HEK293 (cell line): ENCODE results near the gene MED29.

ENCODE experiments used
- CTCF ChIA-PET: fragments of 350-600 bp; formaldehyde crosslinking; extraction: SDS; loops from one replicate; lab custom pipeline; 2021; ENCODE audit warnings: antibody characterized with exemption; lab: Yijun Ruan, JAX
- POLR2A ChIA-PET: fragments of 300-600 bp; formaldehyde crosslinking; extraction: SDS; loops from one replicate; lab custom pipeline; 2020; ENCODE audit warnings: antibody characterized with exemption, inconsistent platforms; lab: Yijun Ruan, JAX
- H3K27ac ChIP-seq: fragments of 200-500 bp; sonication (Bioruptor generic); 2 replicates; pipeline ENCODE4 v1.5.1; 2014; ENCODE audit warnings: low read depth, low read length, control low read depth, inconsistent platforms; ENCODE audit errors: extremely low read depth
- H3K36me3 ChIP-seq, 2 experiments: fragments of 200-500 bp in 1 of 2; sonication (Bioruptor generic) in 1 of 2; 1 replicate in 1 of 2; 2 replicates in 1 of 2; pipeline ENCODE4 v1.5.1; 2014 to 2017; ENCODE audit warnings: inconsistent platforms in 2 of 2, low read length in 2 of 2; ENCODE audit not compliant: control insufficient read depth in 2 of 2, insufficient read depth in 1 of 2
- H3K4me1 ChIP-seq: fragments of 200-500 bp; sonication (Bioruptor generic); 2 replicates; pipeline ENCODE4 v1.5.1; 2014; ENCODE audit warnings: mild to moderate bottlenecking, low read length, inconsistent platforms; ENCODE audit not compliant: control insufficient read depth, insufficient read depth
- H3K4me3 ChIP-seq: 2 replicates; pipeline ENCODE4 v1.5.1; 2011; ENCODE audit warnings: low read depth, mild to moderate bottlenecking, control low read depth, low read length, moderate library complexity
- H3K9me3 ChIP-seq: fragments of 200-500 bp; sonication (Bioruptor generic); 2 replicates; pipeline ENCODE4 v1.5.1; 2014; ENCODE audit warnings: low read depth, low read length, inconsistent platforms; ENCODE audit not compliant: control insufficient read depth, insufficient read depth
- BCL11A ChIP-seq: fragments of 450-650 bp; formaldehyde crosslinking; IDR thresholded peaks from 2 replicates; pipeline ENCODE4 v1.5.1; 2016; ENCODE audit warnings: low read depth, missing biosample characterization, missing genetic modification characterization
- HIC1 ChIP-seq: fragments of 450-650 bp; formaldehyde crosslinking; IDR thresholded peaks from 2 replicates; pipeline ENCODE4 v1.5.1; 2016; ENCODE audit warnings: missing biosample characterization, missing genetic modification characterization
- HOXA7 ChIP-seq: sonication (generic); formaldehyde crosslinking; IDR thresholded peaks from 2 replicates; pipeline ENCODE4 v1.8.1; 2022; ENCODE audit warnings: missing genetic modification reagents, borderline replicate concordance
- PRDM10 ChIP-seq: fragments of 450-650 bp; formaldehyde crosslinking; IDR thresholded peaks from 2 replicates; pipeline ENCODE4 v1.5.1; 2016; ENCODE audit warnings: missing biosample characterization, missing genetic modification characterization
- RBAK ChIP-seq: fragments of 450-650 bp; formaldehyde crosslinking; IDR thresholded peaks from 2 replicates; pipeline ENCODE4 v1.5.1; 2016; ENCODE audit warnings: missing biosample characterization, missing genetic modification characterization
- SCRT2 ChIP-seq: fragments of 450-650 bp; formaldehyde crosslinking; IDR thresholded peaks from 2 replicates; pipeline ENCODE4 v1.5.1; 2016; ENCODE audit warnings: missing biosample characterization, missing genetic modification characterization
- SP3 ChIP-seq: fragments of 450-650 bp; formaldehyde crosslinking; IDR thresholded peaks from 2 replicates; pipeline ENCODE4 v1.5.1; 2016; ENCODE audit warnings: missing biosample characterization, missing genetic modification characterization
- ZBTB10 ChIP-seq: fragments of 450-650 bp; formaldehyde crosslinking; IDR thresholded peaks from 2 replicates; pipeline ENCODE4 v1.5.1; 2016; ENCODE audit warnings: missing biosample characterization, missing genetic modification characterization
- ZEB2 ChIP-seq: fragments of 450-650 bp; formaldehyde crosslinking; IDR thresholded peaks from 2 replicates; pipeline ENCODE4 v1.5.1; 2016; ENCODE audit warnings: missing biosample characterization, missing genetic modification characterization
- ZFP41 ChIP-seq: fragments of 450-650 bp; formaldehyde crosslinking; IDR thresholded peaks from 2 replicates; pipeline ENCODE4 v1.5.1; 2016; ENCODE audit warnings: missing biosample characterization, missing genetic modification characterization, borderline replicate concordance
- ZNF10 ChIP-seq: fragments of 450-650 bp; formaldehyde crosslinking; IDR thresholded peaks from 2 replicates; pipeline ENCODE4 v1.5.1; 2017; ENCODE audit warnings: missing biosample characterization, missing genetic modification characterization
- ZNF169 ChIP-seq: fragments of 450-650 bp; formaldehyde crosslinking; IDR thresholded peaks from 2 replicates; pipeline ENCODE4 v1.5.1; 2016; ENCODE audit warnings: missing biosample characterization, missing genetic modification characterization
- ZNF311 ChIP-seq: fragments of 450-650 bp; formaldehyde crosslinking; IDR thresholded peaks from 2 replicates; pipeline ENCODE4 v1.5.1; 2017; ENCODE audit warnings: missing biosample characterization, missing genetic modification characterization, borderline replicate concordance
- ZNF362 ChIP-seq: fragments of 450-650 bp; formaldehyde crosslinking; IDR thresholded peaks from 2 replicates; pipeline ENCODE4 v1.5.1; 2016; ENCODE audit warnings: missing biosample characterization, missing genetic modification characterization
- ZNF501 ChIP-seq: fragments of 450-650 bp; formaldehyde crosslinking; IDR thresholded peaks from 2 replicates; pipeline ENCODE4 v1.5.1; 2016; ENCODE audit warnings: missing biosample characterization, missing genetic modification characterization
- ZNF76 ChIP-seq: fragments of 450-650 bp; formaldehyde crosslinking; IDR thresholded peaks from 2 replicates; pipeline ENCODE4; 2016; ENCODE audit warnings: low read depth, missing biosample characterization, missing genetic modification characterization, borderline replicate concordance
- ZSCAN5A ChIP-seq: fragments of 450-650 bp; formaldehyde crosslinking; IDR thresholded peaks from 2 replicates; pipeline ENCODE4 v1.5.1; 2016; ENCODE audit warnings: missing biosample characterization, missing genetic modification characterization

Gene MED29

GRCh38 chr19:39380521-39381502 is 10.4 kb upstream of the MED29 start (continued):
- TF ChIP-seq ZNF501 (tag by site-specific recombination) = no peak
- TF ChIP-seq BCL11A = no peak
- no peak for TF ChIP-seq RBAK (tag by site-specific recombination)
- TF ChIP-seq HOXA7 = no peak
- TF ChIP-seq ZNF169 (tag by site-specific recombination) = no peak
- TF ChIP-seq ZFP41 = no peak
- TF ChIP-seq ZNF10 (tag by site-specific recombination) = no peak
- no peak for TF ChIP-seq ZEB2 (tag by site-specific recombination)
- TF ChIP-seq PRDM10 (tag by site-specific recombination) = peak; percentile 27; the same call in 1 of the 2 replicates
- no peak for TF ChIP-seq ZNF311 (tag by site-specific recombination)
- no peak for TF ChIP-seq ZNF76 (tag by site-specific recombination)
- TF ChIP-seq, all 188 proteins: peak for 10

GRCh38 chr19:39381910-39382611 is 9.1 kb upstream of the MED29 start:
- peaks cover 98 to 100% of the 10 kb centered on the region in 2 experiments for H3K36me3 ChIP-seq
- H3K4me3 ChIP-seq = no peak overlapping the region
- peak; percentile 60; the same call in 1 of the 2 replicates for TF ChIP-seq ZNF362 (tag by site-specific recombination)
- TF ChIP-seq SP3 = no peak
- no peak for TF ChIP-seq HIC1 (tag by site-specific recombination)
- peak; percentile 90 for TF ChIP-seq SCRT2 (tag by site-specific recombination)
- TF ChIP-seq ZSCAN5A (tag by site-specific recombination) = no peak
- no peak for TF ChIP-seq ZBTB10 (tag by site-specific recombination)
- TF ChIP-seq ZNF501 (tag by site-specific recombination) = no peak
- H3K4me1 ChIP-seq = peaks cover 6% of the 10 kb centered on the region
- CTCF ChIA-PET = interaction anchor here (1.2 to 2.6 kb wide), 2 partner anchors 16 to 26 kb away, joined by 3 to 22 read pairs; no protein-coding TSS in a partner anchor
- H3K27ac ChIP-seq = peak overlapping the region; percentile 52; the same call in 1 of the 2 replicates
- POLR2A ChIA-PET = interaction anchor here (1.5 to 1.9 kb wide), 4 partner anchors 9 to 54 kb away, joined by 3 to 10 read pairs (median 5); partner anchors contain the start of genes MED29, PAF1 and RPS16
- H3K9me3 ChIP-seq = no peaks in the 10 kb centered on the region
